ENCODE measurements around the gene MRPS33.
"Not testable (repeated sequence)": the region's sequence is repeated elsewhere in the genome, so short reads cannot be mapped to it uniquely, and the experiment has no call there.

Gene MRPS33

GRCh38 chr7:140966561-140967233 lies 48.1 kb downstream of the MRPS33 start:
- H3K4me3 ChIP-seq (ENCODE audit: low read length): no peak overlapping the region
- no peak for DNase-seq (ENCODE audit: low read depth, low spot score)

- DNase-seq (ENCODE audit: low read depth, low spot score): no peak
- H3K4me3 ChIP-seq (ENCODE audit: low read length): no peak overlapping the region
Measured at GRCh38 chr7:140961117-140961516, 53.6 kb downstream of the MRPS33 start.

GRCh38 chr7:140956997-140957396 lies 57.8 kb downstream of the MRPS33 start:
- not testable (repeated sequence) for DNase-seq (ENCODE audit: low read depth, low spot score); H3K4me3 ChIP-seq (ENCODE audit: low read length)
